Limb (tissue), 2 donors: ENCODE measurements around the gene LITAFD.

ENCODE experiments used
- DNase-seq, 2 donors: peaks; one replicate each; pipeline ENCODE4 v3.0.0-alpha.2; 2016; ENCODE audit errors: extremely low spot score in 2 of 2

LITAFD gene

GRCh38 chr16:8919089-8919933 is 37.2 kb downstream of the LITAFD start:
- no peak for DNase-seq

GRCh38 chr16:8919934-8920462 is 37.8 kb downstream of the LITAFD start:
- DNase-seq, result no peak

- DNase-seq, result no peak
Observed at GRCh38 chr16:8920645-8921346, 38.6 kb downstream of the LITAFD start.

- DNase-seq, result no peak
Observed at GRCh38 chr16:8921347-8921984, 39.3 kb downstream of the LITAFD start.

GRCh38 chr16:8923199-8923598 is 41.0 kb downstream of the LITAFD start:
- DNase-seq, result no peak

- DNase-seq, result no peak
Observed at GRCh38 chr16:8924214-8924613, 42.1 kb downstream of the LITAFD start.

DNA sequence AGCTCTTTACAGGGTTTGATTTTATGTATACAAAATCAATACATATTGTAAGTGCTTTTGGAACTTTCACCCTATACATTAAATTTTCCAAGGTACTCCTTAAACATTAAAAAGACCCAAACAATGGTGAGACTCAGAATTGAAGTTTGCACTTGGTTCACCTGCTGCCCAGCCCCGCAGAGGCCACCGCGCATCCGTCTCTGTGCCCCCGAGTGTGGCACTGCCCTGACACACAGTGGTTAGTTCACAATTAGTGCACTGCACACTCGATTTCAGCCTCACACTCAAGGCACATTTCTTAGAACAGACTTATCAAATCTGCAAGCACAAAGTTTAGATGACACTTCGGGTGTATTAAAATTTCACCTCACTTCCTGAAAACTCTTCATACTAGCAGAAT is 43.3 kb downstream of the LITAFD start:
- DNase-seq, result no peak

DNA sequence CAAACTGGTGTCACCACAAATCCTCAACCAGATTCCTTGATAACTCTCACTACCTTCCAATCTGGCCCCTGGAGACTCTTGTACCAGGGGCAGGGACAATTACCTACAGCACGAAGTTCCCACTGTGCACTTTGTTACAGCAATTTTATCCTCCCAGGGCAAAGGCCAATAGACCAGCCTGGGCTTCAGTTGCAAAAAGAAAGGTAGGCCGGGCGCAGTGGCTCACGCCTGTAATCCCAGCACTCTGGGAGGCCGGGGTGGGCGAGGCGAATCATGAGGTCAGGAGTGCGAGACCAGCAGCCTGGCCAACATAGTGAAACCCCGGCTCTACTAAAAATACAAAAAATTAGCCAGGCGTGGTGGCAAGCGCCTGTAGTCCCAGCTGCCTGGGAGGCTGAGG is 44.7 kb downstream of the LITAFD start:
- no peak for DNase-seq

DNA sequence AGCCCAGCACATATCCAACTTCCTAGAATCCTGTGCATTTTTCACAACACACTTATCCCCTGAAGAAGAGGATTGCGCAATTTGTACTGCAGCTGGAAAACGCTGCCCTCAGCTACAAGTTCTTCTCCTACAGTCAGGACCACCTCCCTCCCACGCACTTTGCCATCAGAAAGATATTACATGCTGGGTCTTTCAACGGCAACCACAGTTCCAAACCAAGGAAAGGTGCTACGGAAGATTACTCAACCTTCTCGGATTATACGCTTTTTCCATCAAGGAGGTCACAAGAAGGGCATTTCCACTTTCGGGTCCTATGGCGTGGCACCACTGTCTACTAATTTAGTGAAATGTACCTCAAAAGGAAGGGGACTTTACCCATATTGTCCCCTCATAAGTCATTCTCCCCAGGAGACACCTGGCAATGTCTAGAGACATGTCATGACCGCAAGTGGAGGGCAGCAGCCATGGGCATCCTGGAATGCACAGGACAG is 46.4 kb downstream of the LITAFD start:
- DNase-seq, result no peak

DNA sequence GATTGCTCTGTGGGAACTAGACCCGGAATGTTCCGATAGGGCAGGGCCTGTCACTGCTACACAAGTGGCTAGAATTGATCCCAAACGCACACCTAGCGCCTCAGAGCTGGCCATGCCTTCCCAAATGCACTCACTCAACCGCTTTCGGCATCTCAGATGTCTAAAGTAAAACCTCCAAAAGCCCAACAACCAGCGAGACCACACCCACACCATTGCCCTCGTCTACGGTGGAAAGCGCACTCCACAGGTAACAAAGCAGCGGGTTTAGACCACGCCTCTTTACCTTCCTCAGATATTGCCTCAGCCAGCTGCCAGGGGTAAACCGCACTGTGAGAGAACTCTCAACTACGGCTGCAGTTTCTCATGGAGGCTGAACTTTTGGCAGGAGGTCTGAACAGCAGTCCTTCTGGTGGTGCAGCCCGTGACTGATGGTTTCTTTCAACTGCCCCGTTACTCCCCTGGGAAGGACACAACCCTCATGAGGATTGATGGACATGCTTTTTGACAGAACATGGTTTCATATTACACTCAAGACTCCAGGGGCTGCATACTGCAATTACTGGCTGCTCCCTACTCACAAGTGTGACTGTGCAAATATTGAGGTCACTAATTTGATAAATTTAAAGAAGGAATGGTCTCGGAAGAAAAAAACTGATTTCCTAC is 47.1 kb downstream of the LITAFD start:
- DNase-seq, result no peak

GRCh38 chr16:8931859-8932258 is 49.7 kb downstream of the LITAFD start:
- DNase-seq, result peak; percentile 52 to 68

GRCh38 chr16:8934601-8935000 is 52.5 kb downstream of the LITAFD start:
- DNase-seq, result no peak
